ENCODE results near the gene KCNE1. TPM values are rescaled to one million over a fixed set of nuclear protein-coding genes. Genes with fewer than 3 reads are reported as not detected.
A peak's percentile ranks its signal among the peaks of the same experiment; 100 is the strongest.

Gene KCNE1
- total and polyA plus RNA-seq, 2 of the 13 experiments (the other 11 are each of a cell fraction or from before 2014, with no cell fraction given) = 0.35 TPM; not detected in 1

- TF ChIP-seq ZNF260 (CRISPR knock-in tag; IDR thresholded peaks at IDR 0.05; ENCODE audit: borderline replicate concordance, low read depth) (no peak), ZNF30 (CRISPR knock-in tag; IDR thresholded peaks at IDR 0.05) (no peak), ZNF280B (CRISPR knock-in tag; IDR thresholded peaks at IDR 0.05; ENCODE audit: borderline replicate concordance) (no peak), REXO4 (CRISPR knock-in tag; IDR thresholded peaks at IDR 0.05; ENCODE audit: borderline replicate concordance) (no peak), RERE (CRISPR knock-in tag; IDR thresholded peaks at IDR 0.05; ENCODE audit: low read depth) (peak; percentile 43; the same call in 1 of the 2 replicates), NFIC (IDR thresholded peaks at IDR 0.05; ENCODE audit: low read length) (no peak), KAT7 (CRISPR knock-in tag; IDR thresholded peaks at IDR 0.05; ENCODE audit: borderline replicate concordance) (peak; percentile 63; the same call in 1 of the 2 replicates), ZNF263 (CRISPR knock-in tag; IDR thresholded peaks at IDR 0.05) (no peak), NR2F6 (IDR thresholded peaks at IDR 0.05) (peak; percentile 66), NR2F6 (CRISPR knock-in tag; IDR thresholded peaks at IDR 0.05) (peak; percentile 60; the same call in 1 of the 2 replicates), TFE3 (CRISPR knock-in tag; IDR thresholded peaks at IDR 0.05) (peak; percentile 35; the same call in 1 of the 2 replicates), RBM39 (IDR thresholded peaks at IDR 0.05; ENCODE audit: low read depth, low read length, poor library complexity, severe bottlenecking) (no peak), ZNF639 (CRISPR knock-in tag; conservative IDR thresholded peaks at IDR 0.05) (no peak), TFDP2 (CRISPR knock-in tag; IDR thresholded peaks at IDR 0.05) (0 out of 2 replicates have a peak, but pooled peaks have one; percentile 13), SAP130 (CRISPR knock-in tag; IDR thresholded peaks at IDR 0.05; ENCODE audit: low read depth) (peak; percentile 86), BHLHE40 (IDR thresholded peaks at IDR 0.05; ENCODE audit: low read length) (no peak), ZFP90 (CRISPR knock-in tag; IDR thresholded peaks at IDR 0.05; ENCODE audit: borderline replicate concordance) (0 out of 2 replicates have a peak, but pooled peaks have one; percentile 11), LBX2 (CRISPR knock-in tag; IDR thresholded peaks at IDR 0.05; ENCODE audit: borderline replicate concordance) (no peak)
These were observed 14.7 kb upstream of the KCNE1 start (continued) for GRCh38 chr21:34526618-34527290.
